ENCODE measurements around the gene TMEM267. TPM values are rescaled to one million over a fixed set of nuclear protein-coding genes. Genes with fewer than 3 reads are reported as not detected.

Gene TMEM267
- total RNA-seq, 2 experiments from 2014 or later, result 7.1 to 9.6 TPM

DNA sequence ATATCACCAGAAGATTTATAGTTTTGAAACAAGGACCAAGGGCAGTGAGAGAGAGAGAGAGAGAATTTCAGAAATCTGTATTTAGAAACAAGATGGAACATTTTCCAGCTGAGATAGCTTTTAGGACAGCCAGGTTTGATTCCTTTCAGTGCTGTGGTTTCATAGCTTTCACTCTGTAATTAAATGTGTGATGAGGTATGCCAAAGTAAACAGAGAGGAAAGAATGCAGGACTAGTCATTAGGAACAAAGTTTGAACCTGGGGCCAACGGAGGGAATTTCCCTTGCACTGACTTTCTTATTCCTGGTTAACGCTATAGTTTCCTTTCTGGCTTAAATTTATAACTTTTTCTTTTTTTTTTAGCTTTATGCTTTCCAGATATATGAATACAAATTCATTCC, 61.5 kb downstream of the TMEM267 start:
- Mint-ChIP-seq H3K4me1 (ENCODE audit: low read depth) (no peaks in the 10 kb centered on the region), H3K27ac (no peak overlapping the region), H3K36me3 (ENCODE audit: low read depth) (no peaks in the 10 kb centered on the region), H3K9me3 (no peaks in the 10 kb centered on the region), H3K4me3 (no peak overlapping the region), H3K27me3 (no peaks in the 10 kb centered on the region)
- H3K36me3 ChIP-seq (ENCODE audit: insufficient read depth, low read length), result no peaks in the 10 kb centered on the region
- TF ChIP-seq, protein P1, sequence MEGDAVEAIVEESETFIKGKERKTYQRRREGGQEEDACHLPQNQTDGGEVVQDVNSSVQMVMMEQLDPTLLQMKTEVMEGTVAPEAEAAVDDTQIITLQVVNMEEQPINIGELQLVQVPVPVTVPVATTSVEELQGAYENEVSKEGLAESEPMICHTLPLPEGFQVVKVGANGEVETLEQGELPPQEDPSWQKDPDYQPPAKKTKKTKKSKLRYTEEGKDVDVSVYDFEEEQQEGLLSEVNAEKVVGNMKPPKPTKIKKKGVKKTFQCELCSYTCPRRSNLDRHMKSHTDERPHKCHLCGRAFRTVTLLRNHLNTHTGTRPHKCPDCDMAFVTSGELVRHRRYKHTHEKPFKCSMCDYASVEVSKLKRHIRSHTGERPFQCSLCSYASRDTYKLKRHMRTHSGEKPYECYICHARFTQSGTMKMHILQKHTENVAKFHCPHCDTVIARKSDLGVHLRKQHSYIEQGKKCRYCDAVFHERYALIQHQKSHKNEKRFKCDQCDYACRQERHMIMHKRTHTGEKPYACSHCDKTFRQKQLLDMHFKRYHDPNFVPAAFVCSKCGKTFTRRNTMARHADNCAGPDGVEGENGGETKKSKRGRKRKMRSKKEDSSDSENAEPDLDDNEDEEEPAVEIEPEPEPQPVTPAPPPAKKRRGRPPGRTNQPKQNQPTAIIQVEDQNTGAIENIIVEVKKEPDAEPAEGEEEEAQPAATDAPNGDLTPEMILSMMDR (IDR thresholded peaks at IDR 0.05), result no peak
- intact Hi-C loops (cut with DNase I, micrococcal nuclease), result no loop called here
- DNase-seq (no peak), ATAC-seq (ENCODE audit: poor library complexity) (no peak)
- CTCF ChIA-PET, result interaction anchor here (0.7 kb wide), 1 partner anchor 11 kb away, joined by 3 read pairs; no protein-coding TSS in a partner anchor
- H3K27me3 ChIP-seq (ENCODE audit: control insufficient read depth in 1 of 2, insufficient read depth in 2 of 2, low read length in 2 of 2), result no peaks in the 10 kb centered on the region
- no peaks in the 10 kb centered on the region for H3K4me1 ChIP-seq (ENCODE audit: insufficient read depth, low read length)
- H3K27ac ChIP-seq (ENCODE audit: low read depth in 1 of 2, low read length in 2 of 2), result no peak overlapping the region
- no peaks in the 10 kb centered on the region for H3K9me3 ChIP-seq (ENCODE audit: control insufficient read depth in 1 of 2, insufficient read depth in 1 of 2, low read length in 2 of 2)
- no peak overlapping the region for H3K4me3 ChIP-seq (ENCODE audit: low read length)
- POLR2A ChIA-PET, result interaction anchor here (0.6 kb wide), 1 partner anchor 280 kb away, joined by 6 read pairs; no protein-coding TSS in a partner anchor

DNA sequence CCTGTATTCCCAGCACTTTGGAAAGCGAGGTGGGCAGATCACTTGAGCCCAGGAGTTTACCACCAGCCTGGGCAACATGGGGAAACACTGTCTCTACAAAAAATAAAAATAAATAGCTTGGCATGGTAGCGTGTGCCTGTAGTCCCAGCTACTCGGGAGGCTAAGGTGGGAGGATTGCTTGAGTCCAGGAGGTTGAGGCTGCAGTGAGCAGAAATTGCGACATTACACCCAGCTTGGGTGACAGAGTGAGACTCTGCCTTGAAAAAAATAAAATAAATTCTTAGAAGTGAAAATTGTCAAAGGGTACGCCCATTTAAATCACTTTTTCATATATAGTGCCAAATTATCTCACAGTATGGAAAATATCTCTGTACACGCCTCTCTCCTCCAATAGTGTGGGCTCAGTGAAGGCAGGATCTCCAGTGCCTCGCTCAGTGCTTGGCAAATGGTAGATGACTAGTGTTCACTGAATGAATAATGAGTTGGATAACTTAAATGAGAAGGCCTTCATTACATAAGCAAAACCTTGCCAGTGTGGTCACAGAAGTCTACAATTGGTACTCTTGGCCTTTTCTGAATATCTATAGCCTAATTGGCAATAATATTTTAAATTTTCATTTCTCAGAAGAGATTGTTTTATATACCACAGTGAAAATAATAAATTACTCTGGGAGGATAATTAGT, 62.1 kb downstream of the TMEM267 start:
- Mint-ChIP-seq H3K27me3 (no peaks in the 10 kb centered on the region), H3K27ac (no peak overlapping the region), H3K9me3 (no peaks in the 10 kb centered on the region), H3K4me1 (ENCODE audit: low read depth) (no peaks in the 10 kb centered on the region), H3K36me3 (ENCODE audit: low read depth) (no peaks in the 10 kb centered on the region), H3K4me3 (no peak overlapping the region)
- DNase-seq, result no peak
- Histone ChIP-seq H3K36me3 (ENCODE audit: insufficient read depth, low read length) (no peaks in the 10 kb centered on the region), H3K27me3 (ENCODE audit: control insufficient read depth in 1 of 2, insufficient read depth in 2 of 2, low read length in 2 of 2) (no peaks in the 10 kb centered on the region), H3K27ac (ENCODE audit: low read depth in 1 of 2, low read length in 2 of 2) (no peak overlapping the region), H3K4me1 (ENCODE audit: insufficient read depth, low read length) (no peaks in the 10 kb centered on the region), H3K4me3 (ENCODE audit: low read length) (no peak overlapping the region), H3K9me3 (ENCODE audit: control insufficient read depth in 1 of 2, insufficient read depth in 1 of 2, low read length in 2 of 2) (no peaks in the 10 kb centered on the region)
- TF ChIP-seq, protein P1 (IDR thresholded peaks at IDR 0.05), result no peak
- POLR2A ChIA-PET, result interaction anchor here (0.6 kb wide), 1 partner anchor 280 kb away, joined by 6 read pairs; no protein-coding TSS in a partner anchor
- CTCF ChIA-PET, result no interaction called here
- intact Hi-C loops (cut with DNase I, micrococcal nuclease), result no loop called here
- ATAC-seq (ENCODE audit: poor library complexity), result no peak

DNA sequence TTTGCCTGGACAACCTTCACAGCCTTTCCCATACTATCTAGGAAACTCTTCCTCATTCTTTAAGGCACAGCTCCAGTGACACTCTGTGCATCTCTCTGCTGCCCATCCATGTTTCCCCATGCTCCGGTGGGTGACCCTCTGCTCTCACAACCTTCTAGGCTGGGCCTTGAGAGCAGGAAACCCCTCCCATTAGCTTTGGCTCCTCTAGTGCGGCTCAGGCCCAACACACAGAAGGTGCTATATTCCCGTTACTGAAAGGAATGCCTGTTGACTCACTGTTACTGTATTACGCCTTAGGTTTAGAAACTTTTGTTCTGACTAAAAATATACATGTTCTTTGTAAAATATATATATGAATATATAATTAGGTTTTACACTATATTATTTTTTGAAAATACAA, 63.4 kb downstream of the TMEM267 start:
- H3K36me3 Mint-ChIP-seq (ENCODE audit: low read depth), result no peaks in the 10 kb centered on the region
- ChIA-PET POLR2A (interaction anchor here (0.7 to 1.5 kb wide), 2 partner anchors 64 to 179 kb away, joined by 3 to 4 read pairs; no protein-coding TSS in a partner anchor), CTCF (no interaction called here)
- DNase-seq, result no peak
- H3K4me3 Mint-ChIP-seq, result no peak overlapping the region
- Histone ChIP-seq H3K9me3 (ENCODE audit: control insufficient read depth in 1 of 2, insufficient read depth in 1 of 2, low read length in 2 of 2) (no peaks in the 10 kb centered on the region), H3K27ac (ENCODE audit: low read depth in 1 of 2, low read length in 2 of 2) (no peak overlapping the region), H3K4me1 (ENCODE audit: insufficient read depth, low read length) (no peaks in the 10 kb centered on the region), H3K27me3 (ENCODE audit: control insufficient read depth in 1 of 2, insufficient read depth in 2 of 2, low read length in 2 of 2) (no peaks in the 10 kb centered on the region), H3K4me3 (ENCODE audit: low read length) (no peak overlapping the region), H3K36me3 (ENCODE audit: insufficient read depth, low read length) (no peaks in the 10 kb centered on the region)
- no peaks in the 10 kb centered on the region for H3K27me3 Mint-ChIP-seq
- TF ChIP-seq, protein P1 (IDR thresholded peaks at IDR 0.05), result no peak
- intact Hi-C loops (cut with DNase I, micrococcal nuclease), result no loop called here
- H3K27ac Mint-ChIP-seq, result no peak overlapping the region
- H3K9me3 Mint-ChIP-seq, result no peaks in the 10 kb centered on the region
- no peaks in the 10 kb centered on the region for H3K4me1 Mint-ChIP-seq (ENCODE audit: low read depth)
- no peak for ATAC-seq (ENCODE audit: poor library complexity)
